H1 (cell line): ENCODE data around the gene CEP85. TPM values are rescaled to one million over a fixed set of nuclear protein-coding genes. Genes with fewer than 3 reads are reported as not detected.

Experiments
- CTCF ChIA-PET: fragments of 300-600 bp; sonication (Branson Sonifier 250); formaldehyde crosslinking; loops from one replicate; lab custom pipeline; 2021; ENCODE audit not compliant: partially characterized antibody; lab: Charles Lee
- POLR2A ChIA-PET: fragments of 300-600 bp; sonication (Branson Sonifier 250); formaldehyde crosslinking; loops from one replicate; lab custom pipeline; 2021; ENCODE audit warnings: inconsistent platforms; ENCODE audit not compliant: partially characterized antibody; lab: Charles Lee
- DNase-seq, 2 experiments: peaks; one replicate each; pipeline versions ENCODE4 v3.0.0 to v3.0.0-alpha.2; 2010 to 2022; ENCODE audit warnings: low spot score in 2 of 2, low read depth in 1 of 2, mixed read lengths in 1 of 2
- FAIRE-seq: peaks from 2 replicates; lab custom pipeline; 2011; peaks lifted over from hg19 to GRCh38; lab: Jason Lieb, UNC
- H2AFZ ChIP-seq: 2 replicates; pipeline ENCODE4 v1.8.1; 2012; ENCODE audit warnings: low read length, inconsistent platforms
- H2AK5ac ChIP-seq: 2 replicates; pipeline ENCODE4 v1.6.1; 2013; ENCODE audit warnings: low read depth, low read length
- H2BK120ac ChIP-seq: replicated peaks from 2 replicates; pipeline ENCODE3; 2013; ENCODE audit warnings: low read depth, low read length, inconsistent platforms
- H2BK12ac ChIP-seq: 2 replicates; pipeline ENCODE4 v1.6.1; 2013; ENCODE audit warnings: low read depth, low read length
- H2BK15ac ChIP-seq: 2 replicates; pipeline ENCODE4 v1.6.1; 2013; ENCODE audit warnings: low read length
- H2BK20ac ChIP-seq: 2 replicates; pipeline ENCODE4 v1.6.1; 2013; ENCODE audit warnings: low read length
- H2BK5ac ChIP-seq: 2 replicates; pipeline ENCODE4 v1.6.1; 2013; ENCODE audit warnings: low read depth, low read length
- H3K14ac ChIP-seq: 2 replicates; pipeline ENCODE4 v1.6.1; 2013; ENCODE audit warnings: inconsistent platforms; ENCODE audit not compliant: insufficient read length
- H3K18ac ChIP-seq: 2 replicates; pipeline ENCODE4 v1.6.1; 2013; ENCODE audit warnings: low read length; ENCODE audit errors: extremely low read depth
- H3K23ac ChIP-seq: 2 replicates; pipeline ENCODE4 v1.6.1; 2013; ENCODE audit warnings: inconsistent platforms; ENCODE audit not compliant: insufficient read length
- H3K23me2 ChIP-seq: 2 replicates; pipeline ENCODE4 v1.6.1; 2013; ENCODE audit warnings: low read depth, low read length
- H3K27ac ChIP-seq: 2 replicates; pipeline ENCODE4 v1.6.1; 2011; ENCODE audit warnings: low read depth, low read length, inconsistent platforms
- H3K27me3 ChIP-seq, 4 experiments: replicated peaks in 1 of 4; 1 replicate in 1 of 4; 2 replicates in 3 of 4; pipeline versions ENCODE4 v1.6.1 to v1.8.1; 2011 to 2013; ENCODE audit warnings: low read length in 3 of 4, mild to moderate bottlenecking in 3 of 4, inconsistent platforms in 2 of 4, mixed read lengths in 2 of 4, moderate library complexity in 1 of 4; ENCODE audit not compliant: control insufficient read depth in 3 of 4, insufficient read depth in 3 of 4; ENCODE audit errors: extremely low read depth in 1 of 4
- H3K36me3 ChIP-seq, 4 experiments: 2 replicates each; pipeline versions ENCODE4 v1.6.1 to v1.8.1; 2011 to 2013; ENCODE audit warnings: mild to moderate bottlenecking in 4 of 4, low read length in 3 of 4, moderate library complexity in 2 of 4, control low read depth in 1 of 4, inconsistent platforms in 1 of 4; ENCODE audit not compliant: insufficient read depth in 4 of 4, control insufficient read depth in 2 of 4
- H3K4ac ChIP-seq: replicated peaks from 2 replicates; pipeline ENCODE3; 2013; ENCODE audit warnings: low read length, low read depth, mixed read lengths, inconsistent platforms; ENCODE audit not compliant: insufficient read length
- H3K4me1 ChIP-seq, 4 experiments: replicated peaks in 1 of 4; 1 replicate in 1 of 4; 2 replicates in 3 of 4; pipeline versions ENCODE4 v1.6.1 to v1.8.1; 2011 to 2013; ENCODE audit warnings: low read length in 3 of 4, inconsistent platforms in 2 of 4, mixed read lengths in 1 of 4; ENCODE audit not compliant: insufficient read depth in 4 of 4, control insufficient read depth in 3 of 4
- H3K4me2 ChIP-seq, 2 experiments: 2 replicates each; pipeline versions ENCODE4 v1.6.1 to v1.8.1; 2011 to 2013; ENCODE audit warnings: low read depth in 2 of 2, low read length in 2 of 2, control low read depth in 1 of 2, inconsistent platforms in 1 of 2, mild to moderate bottlenecking in 1 of 2; ENCODE audit not compliant: insufficient read depth in 1 of 2
- H3K4me3 ChIP-seq, 4 experiments: fragments of 200-600, 300-600 bp in 1 of 4; sonication (generic), shearing (Covaris generic), sonication (Bioruptor Twin) in 1 of 4; 2 replicates each; pipeline versions ENCODE4 v1.5.1 to v1.8.1; 2011 to 2016; ENCODE audit warnings: low read length in 4 of 4, low read depth in 3 of 4, control low read depth in 2 of 4, inconsistent platforms in 2 of 4, mild to moderate bottlenecking in 2 of 4, mixed read lengths in 1 of 4, moderate library complexity in 1 of 4; ENCODE audit not compliant: insufficient read depth in 2 of 4; ENCODE audit errors: extremely low read depth in 1 of 4
- H3K56ac ChIP-seq: replicated peaks from 2 replicates; pipeline ENCODE3; 2013; ENCODE audit warnings: low read depth, mild to moderate bottlenecking, mixed read lengths, low read length, inconsistent platforms; ENCODE audit not compliant: insufficient read length
- H3K79me1 ChIP-seq: 2 replicates; pipeline ENCODE4 v1.6.1; 2013; ENCODE audit warnings: low read depth, low read length, control low read depth
- H3K79me2 ChIP-seq, 2 experiments: 2 replicates each; pipeline versions ENCODE4 v1.6.1 to v1.8.1; 2012 to 2013; ENCODE audit warnings: low read length in 2 of 2, mild to moderate bottlenecking in 2 of 2, inconsistent platforms in 1 of 2; ENCODE audit not compliant: insufficient read depth in 2 of 2, control insufficient read depth in 1 of 2
- H3K9ac ChIP-seq, 4 experiments: replicated peaks in 1 of 4; 1 replicate in 1 of 4; 2 replicates in 3 of 4; pipeline versions ENCODE4 v1.6.1 to v1.8.1; 2011 to 2013; ENCODE audit warnings: low read depth in 3 of 4, low read length in 3 of 4, control low read depth in 2 of 4, mild to moderate bottlenecking in 2 of 4, moderate library complexity in 2 of 4, inconsistent platforms in 1 of 4; ENCODE audit errors: extremely low read depth in 1 of 4
- H3K9me3 ChIP-seq, 2 experiments: 2 replicates each; pipeline versions ENCODE4 v1.6.1 to v1.8.1; 2012 to 2013; ENCODE audit warnings: mild to moderate bottlenecking in 2 of 2, moderate library complexity in 2 of 2, control low read depth in 1 of 2, inconsistent platforms in 1 of 2, low read depth in 1 of 2, low read length in 1 of 2, mixed read lengths in 1 of 2; ENCODE audit not compliant: insufficient read depth in 2 of 2
- H4K20me1 ChIP-seq, 2 experiments: replicated peaks in 1 of 2; 2 replicates each; pipeline versions ENCODE3 to v1.8.1; 2011 to 2013; ENCODE audit warnings: inconsistent platforms in 2 of 2, low read length in 2 of 2, mild to moderate bottlenecking in 1 of 2; ENCODE audit not compliant: insufficient read depth in 2 of 2, control insufficient read depth in 1 of 2
- H4K5ac ChIP-seq: 2 replicates; pipeline ENCODE4 v1.6.1; 2013; ENCODE audit warnings: low read length, low read depth, mixed read lengths, inconsistent platforms; ENCODE audit not compliant: insufficient read length
- H4K8ac ChIP-seq: 2 replicates; pipeline ENCODE4 v1.8.0; 2013; ENCODE audit warnings: mild to moderate bottlenecking, moderate library complexity, low read length, inconsistent platforms; ENCODE audit not compliant: insufficient read depth; ENCODE audit errors: extremely low read depth
- H4K91ac ChIP-seq: replicated peaks from 2 replicates; pipeline ENCODE3; 2013; ENCODE audit warnings: low read length, mixed read lengths, inconsistent platforms; ENCODE audit not compliant: insufficient read length
- CBX5 ChIP-seq: fragments of 300-800, 300-1000 bp; sonication (generic); IDR thresholded peaks from 2 replicates; pipeline ENCODE4 v1.7.1; 2016; ENCODE audit warnings: antibody characterized with exemption, low read length, low read depth
- CBX8 ChIP-seq: fragments of 300-800, 300-1000 bp; sonication (generic); IDR thresholded peaks from 2 replicates; pipeline ENCODE4 v1.7.1; 2016; ENCODE audit warnings: low read depth, low read length, borderline replicate concordance
- CHD2 ChIP-seq: IDR thresholded peaks from 2 replicates; pipeline ENCODE4 v1.6.1; 2012; ENCODE audit warnings: low read length, improper control_type of control experiment
- EP300 ChIP-seq, 2 experiments: IDR thresholded peaks; 1 replicate in 1 of 2; 2 replicates in 1 of 2; pipeline ENCODE4 v1.6.1; 2011 to 2012; ENCODE audit warnings: low read depth in 2 of 2, low read length in 2 of 2, mild to moderate bottlenecking in 2 of 2, borderline replicate concordance in 1 of 2, inconsistent platforms in 1 of 2, moderate library complexity in 1 of 2
- FOSL1 ChIP-seq: IDR thresholded peaks from 2 replicates; pipeline ENCODE4 v1.6.1; 2011; ENCODE audit warnings: mild to moderate bottlenecking, low read depth, low read length, moderate library complexity; ENCODE audit not compliant: insufficient read depth
- JUND ChIP-seq: IDR thresholded peaks from 2 replicates; pipeline ENCODE4 v1.6.1; 2011; ENCODE audit warnings: mild to moderate bottlenecking, improper control_type of control experiment, low read length
- PHF8 ChIP-seq: fragments of 200-600 bp; sonication (generic); conservative IDR thresholded peaks from 2 replicates; pipeline ENCODE4 v1.7.1; 2012; ENCODE audit warnings: low read depth, mild to moderate bottlenecking, inconsistent platforms, low read length, moderate library complexity
- RBBP5 ChIP-seq: IDR thresholded peaks from 2 replicates; pipeline ENCODE4 v1.7.1; 2012; ENCODE audit warnings: low read depth, mild to moderate bottlenecking, inconsistent platforms, low read length, moderate library complexity, borderline replicate concordance
- SIN3A ChIP-seq, 2 experiments: IDR thresholded peaks in 1 of 2; conservative IDR thresholded peaks in 1 of 2; 2 replicates each; pipeline ENCODE4 v1.6.1; 2011 to 2012; ENCODE audit warnings: low read length in 2 of 2, improper control_type of control experiment in 1 of 2, low read depth in 1 of 2, mild to moderate bottlenecking in 1 of 2
- SP2 ChIP-seq: IDR thresholded peaks from 2 replicates; pipeline ENCODE4 v1.6.1; 2012; ENCODE audit warnings: mild to moderate bottlenecking, low read length, inconsistent platforms
- TBP ChIP-seq: IDR thresholded peaks from 2 replicates; pipeline ENCODE4 v1.6.1; 2011; ENCODE audit warnings: low read depth, low read length, improper control_type of control experiment
- WGBS, 2 experiments: shearing (Covaris generic) in 1 of 2; methylation state at CpG; one replicate each; pipeline versions ENCODE4 v1.1.6 to v1.1.7; 2013 to 2015; ENCODE audit warnings: low lambda C conversion rate in 2 of 2, mixed read lengths in 2 of 2, inconsistent platforms in 1 of 2, low coverage in 1 of 2, missing lambda C conversion rate in 1 of 2; ENCODE audit not compliant: insufficient replicate concordance in 2 of 2, insufficient coverage in 1 of 2, insufficient read length in 1 of 2; ENCODE audit errors: extremely low coverage in 1 of 2, missing lambda C conversion rate in 1 of 2; 5-methylcytosine and 5-hydroxymethylcytosine counted together
- polyA plus RNA-seq, 7 experiments: library from polyadenylated mRNA; depleted of rRNA in 3 of 7; stranded (reverse) in 5 of 7; unstranded in 2 of 7; fragments of >200 nt in 5 of 7; fragments of 200-250 nt in 2 of 7; gene quantifications; 1 replicate in 5 of 7; 2 replicates in 1 of 7; 4 replicates in 1 of 7; pipeline versions ENCODE4 v1.2.1 to v1.2.3, GENCODE V29; 2011 to 2013; ENCODE audit warnings: missing spikeins in 2 of 7, mixed read lengths in 2 of 7
- total RNA-seq: library from RNA; stranded (reverse); fragmentation: NEBNext Ultra II Directional; extraction: Animal tissue kit (Norgen Biotek cat#: 25700); gene quantifications from 2 replicates; pipeline ENCODE4 v1.2.1, GENCODE V29; 2021
- TF ChIP-seq, protein P1 (sequence below): IDR thresholded peaks from 2 replicates; pipeline ENCODE4 v1.6.1; 2011; ENCODE audit warnings: low read depth, mild to moderate bottlenecking, low read length; ENCODE audit not compliant: insufficient read depth

CEP85 gene
- total and polyA plus RNA-seq, 2 of the 8 experiments (the other 6 are each of a cell fraction or from before 2014, with no cell fraction given) = 40.4 to 43.7 TPM

DNA sequence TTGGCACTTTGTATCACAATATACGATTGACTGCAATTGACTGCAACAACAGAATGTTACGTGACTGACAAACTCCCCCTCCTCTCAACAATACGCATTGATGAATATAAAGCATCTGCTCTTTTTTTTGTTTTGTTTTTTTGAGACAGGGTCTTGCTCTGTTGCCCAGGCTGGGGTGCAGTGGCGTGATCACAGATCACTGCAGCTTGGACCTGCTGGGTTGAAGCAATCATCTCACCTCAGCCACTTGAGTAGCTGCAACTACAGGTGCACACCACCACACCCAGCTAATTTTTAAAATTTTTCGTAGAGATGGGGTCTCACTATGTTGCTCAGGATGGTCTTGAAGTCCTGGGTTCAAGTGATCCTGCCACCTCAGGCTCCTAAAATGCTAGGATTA lies 21.3 kb upstream of the CEP85 start:
- no peak for DNase-seq
- Histone ChIP-seq H3K14ac (no peak overlapping the region), H3K79me1 (no peaks in the 10 kb centered on the region), H2AFZ (no peak overlapping the region), H3K79me2 (no peaks in the 10 kb centered on the region), H3K23me2 (no peaks in the 10 kb centered on the region), H4K20me1 (no peaks in the 10 kb centered on the region), H3K27ac (no peak overlapping the region), H4K5ac (no peak overlapping the region), H3K27me3 (no peaks in the 10 kb centered on the region), H3K9me3 (no peaks in the 10 kb centered on the region), H3K9ac (no peak overlapping the region), H3K36me3 (no peaks in the 10 kb centered on the region), H2BK15ac (no peak overlapping the region), H4K91ac (no peak overlapping the region), H2BK5ac (no peak overlapping the region), H2BK120ac (no peak overlapping the region), H3K18ac (no peak overlapping the region), H2BK12ac (no peak overlapping the region), H3K56ac (no peak overlapping the region), H3K4ac (no peak overlapping the region), H4K8ac (no peak overlapping the region), H3K23ac (no peak overlapping the region), H3K4me3 (no peak overlapping the region), H3K4me1 (no peaks in the 10 kb centered on the region), H3K4me2 (no peak overlapping the region), H2BK20ac (no peak overlapping the region), H2AK5ac (no peak overlapping the region)
- ChIA-PET POLR2A (no interaction called here), CTCF (interaction anchor here (0.6 to 1.3 kb wide), 6 partner anchors 8 to 922 kb away, joined by 3 to 5 read pairs (median 3); no protein-coding TSS in a partner anchor)
- 90% methylated on average over 5 of the region's 5 CpGs; no CpG with 5 or more reads in 1 of the 2 experiments for WGBS, 2 experiments
- FAIRE-seq = no peak
- TF ChIP-seq JUND = no peak
- TF ChIP-seq, protein P1, sequence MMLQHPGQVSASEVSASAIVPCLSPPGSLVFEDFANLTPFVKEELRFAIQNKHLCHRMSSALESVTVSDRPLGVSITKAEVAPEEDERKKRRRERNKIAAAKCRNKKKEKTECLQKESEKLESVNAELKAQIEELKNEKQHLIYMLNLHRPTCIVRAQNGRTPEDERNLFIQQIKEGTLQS = no peak
- no peak for TF ChIP-seq FOSL1
- no peak for TF ChIP-seq CBX5
- no peak for TF ChIP-seq PHF8
- no peak for TF ChIP-seq CBX8
- TF ChIP-seq SP2 = no peak
- no peak for TF ChIP-seq TBP
- TF ChIP-seq CHD2 = no peak
- TF ChIP-seq SIN3A (conservative IDR thresholded peaks at IDR 0.05 in 1 of 2, IDR thresholded peaks at IDR 0.05 in 1 of 2; ENCODE audit: low read depth in 1 of 2, low read length in 2 of 2) = no peak
- TF ChIP-seq EP300 (IDR thresholded peaks at IDR 0.05; ENCODE audit: borderline replicate concordance in 1 of 2, low read depth in 2 of 2, low read length in 2 of 2) = no peak
- TF ChIP-seq RBBP5 = no peak
